Daoy (cell line): Measurements from ENCODE around the gene TBC1D22A. TPM values are rescaled to one million over a fixed set of nuclear protein-coding genes. Genes with fewer than 3 reads are reported as not detected.
A peak's percentile ranks its signal among the peaks of the same experiment; 100 is the strongest.

Source experiments
- DNase-seq: peaks from one replicate; pipeline ENCODE4 v3.0.0-alpha.2; 2015; ENCODE audit warnings: low read depth
- total RNA-seq: library from RNA; depleted of rRNA; stranded (reverse); fragments of >200 nt; shearing (Covaris generic); gene quantifications from 2 replicates; pipeline ENCODE4 v1.2.3, GENCODE V29; 2014

TBC1D22A gene
- total RNA-seq, 1 experiment from 2014 or later: 8.7 TPM

DNA sequence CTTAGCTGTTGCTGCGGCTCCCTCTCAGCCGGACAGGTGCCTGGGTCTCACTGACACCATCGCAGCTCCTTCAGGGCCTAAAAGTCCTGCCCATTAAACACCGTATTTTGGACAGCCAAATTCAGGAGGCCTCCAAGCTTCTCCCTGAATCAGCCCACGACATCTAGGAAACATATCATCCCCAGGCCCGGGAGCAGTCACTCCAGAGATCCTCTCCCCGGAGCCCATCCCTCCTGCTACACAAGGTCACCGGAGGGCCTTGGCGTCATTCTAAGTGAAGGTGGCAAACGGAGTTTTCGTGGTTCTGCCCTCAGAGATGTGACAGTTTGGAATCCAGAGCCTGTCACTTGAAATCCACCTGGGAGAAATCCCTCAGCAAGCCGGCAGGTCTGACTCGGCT lies 232.5 kb downstream of the TBC1D22A start:
- no peak for DNase-seq

DNA sequence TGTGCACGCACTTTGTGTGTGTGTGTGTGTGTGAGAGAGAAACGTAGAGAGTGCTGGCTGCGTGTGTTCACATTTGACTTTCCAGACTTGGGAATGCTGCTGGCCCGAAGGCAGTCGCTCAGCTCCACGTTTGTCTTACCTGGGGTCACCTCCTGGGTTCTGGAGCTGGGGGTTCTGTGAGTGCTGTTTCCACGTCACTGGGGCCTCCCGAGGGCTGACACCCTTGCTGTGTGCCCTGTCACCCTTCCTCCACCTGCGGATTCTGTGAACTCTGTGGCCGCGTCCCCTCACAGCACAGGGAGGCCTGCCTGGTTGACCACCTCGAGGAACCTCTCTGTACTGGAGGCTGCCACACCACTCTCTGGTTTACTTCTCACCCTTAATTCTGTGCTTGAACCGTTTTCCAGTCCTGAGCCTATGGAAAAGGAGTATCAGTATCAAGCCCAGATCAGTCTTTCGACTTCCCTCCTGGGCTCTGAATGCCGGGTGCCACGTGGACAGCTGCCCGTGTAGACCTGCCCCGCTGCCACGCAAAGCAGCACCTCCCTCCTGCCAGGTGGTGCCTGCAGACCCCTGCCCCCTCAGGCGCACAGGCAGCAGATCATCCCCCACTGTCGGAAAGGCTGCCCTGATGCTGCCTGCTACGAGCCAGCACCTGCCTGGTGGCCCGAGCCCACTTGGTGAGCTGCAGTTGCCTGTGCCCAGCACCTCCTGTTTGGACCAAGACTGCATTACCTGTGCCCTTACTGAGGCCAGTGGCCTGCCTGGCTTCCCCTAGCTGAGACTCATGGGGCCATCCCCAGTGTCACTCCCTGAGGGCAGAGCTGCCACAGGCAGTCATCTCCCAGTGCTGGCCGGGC lies 233.3 kb downstream of the TBC1D22A start:
- DNase-seq: no peak

DNA sequence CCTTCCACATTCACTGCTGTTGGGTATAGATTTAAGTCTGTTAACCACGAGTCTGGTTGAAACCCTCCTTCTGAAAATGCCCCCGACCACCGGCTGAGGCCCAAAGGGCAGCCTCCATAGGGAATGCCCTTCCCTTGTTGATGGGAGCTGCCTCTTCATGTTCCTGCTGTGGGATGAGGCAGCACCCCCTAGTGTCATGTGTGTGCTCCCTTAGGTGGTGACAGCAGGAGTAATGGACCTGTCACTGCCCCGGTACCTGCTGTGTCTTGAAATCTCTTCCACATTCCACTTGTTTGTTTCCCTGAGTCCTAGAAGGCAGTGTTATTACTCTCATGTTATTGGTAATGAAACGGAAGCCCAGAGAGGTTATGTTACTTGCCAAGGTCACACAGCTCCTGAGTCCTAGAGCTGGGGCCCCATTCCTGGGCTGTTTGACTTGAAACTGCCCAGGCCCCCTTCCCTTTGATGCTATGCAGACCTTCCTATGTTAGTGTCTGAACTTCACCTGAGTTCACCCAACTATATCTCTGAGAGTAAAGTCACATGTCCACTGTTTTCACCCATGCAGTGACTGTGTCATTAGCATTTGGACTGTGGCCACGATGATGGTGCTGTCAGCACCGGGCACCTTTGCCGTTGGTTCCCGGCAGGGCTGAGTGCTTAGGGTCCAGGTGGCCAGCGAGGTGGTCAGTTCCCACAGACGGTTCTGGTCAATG lies 234.3 kb downstream of the TBC1D22A start:
- no peak for DNase-seq

DNA sequence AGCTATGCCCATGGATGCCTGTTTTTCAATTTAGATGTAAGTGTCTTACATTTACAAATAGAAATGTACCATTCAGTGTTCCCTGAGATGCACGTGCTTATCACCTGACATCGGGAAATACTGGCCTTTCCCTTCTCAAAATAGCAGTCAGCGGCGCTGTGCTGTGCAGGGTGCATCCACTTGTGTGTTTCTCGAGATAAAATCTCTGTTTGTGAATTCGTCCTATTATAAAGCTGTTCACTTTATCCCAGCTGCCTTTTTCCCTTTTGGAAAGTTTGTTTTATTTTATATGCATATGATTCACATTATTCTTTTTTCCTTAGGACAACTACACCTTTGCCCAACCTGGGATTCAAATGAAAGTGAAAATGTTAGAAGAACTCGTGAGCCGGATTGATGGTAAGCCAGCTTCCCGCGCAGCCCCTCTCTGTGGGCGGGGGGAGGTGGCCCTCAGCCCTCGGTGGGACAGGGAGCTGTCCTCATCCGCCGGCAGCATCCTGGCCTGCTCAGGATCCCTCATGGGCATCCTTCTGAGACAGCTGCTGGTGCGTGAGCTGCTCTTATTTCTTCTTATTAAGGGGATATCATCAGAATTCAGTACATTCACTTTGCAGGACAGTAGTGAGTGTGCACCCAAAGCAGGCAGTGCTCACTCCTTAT lies 235.0 kb downstream of the TBC1D22A start:
- DNase-seq: no peak

DNA sequence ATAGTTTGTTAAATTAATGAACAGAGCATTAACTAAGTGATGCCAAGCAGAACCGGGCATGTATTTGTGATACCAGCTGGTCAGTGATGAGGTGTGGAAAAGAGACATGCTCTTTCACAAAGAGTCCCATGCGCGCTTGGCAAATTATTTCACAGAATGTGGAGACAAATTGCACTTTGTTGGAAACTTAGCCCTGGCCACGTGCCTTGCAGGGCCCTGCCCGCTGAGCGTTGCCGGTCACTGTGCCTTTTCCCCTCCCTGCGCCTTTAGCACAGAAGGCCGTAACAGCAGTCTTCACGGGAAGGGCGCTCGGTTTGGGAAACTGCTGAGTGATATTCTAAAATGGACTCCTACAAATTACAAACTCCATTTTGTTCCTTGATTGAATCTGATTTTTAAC lies 235.9 kb downstream of the TBC1D22A start:
- DNase-seq: no peak

DNA sequence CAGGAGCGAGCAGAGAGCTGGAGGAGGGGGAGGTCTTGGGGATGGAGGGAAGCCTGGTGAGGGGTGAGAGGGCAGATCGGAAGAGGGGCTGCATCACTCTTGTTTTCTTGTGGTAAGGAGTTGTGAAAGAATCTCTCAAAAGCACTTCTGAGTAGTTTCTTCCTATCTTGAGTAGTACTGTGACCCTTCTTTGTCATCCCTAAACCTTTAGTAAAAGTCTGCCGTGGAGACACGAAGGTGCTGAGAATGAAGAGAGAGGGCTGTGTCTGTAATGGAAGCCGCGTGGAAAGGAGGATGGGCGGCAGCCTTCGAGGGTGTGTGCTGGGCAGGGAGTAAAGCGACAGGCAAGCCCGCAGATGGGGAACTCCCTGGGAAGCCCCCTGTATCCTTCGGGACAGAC lies 237.8 kb downstream of the TBC1D22A start:
- no peak for DNase-seq

DNA sequence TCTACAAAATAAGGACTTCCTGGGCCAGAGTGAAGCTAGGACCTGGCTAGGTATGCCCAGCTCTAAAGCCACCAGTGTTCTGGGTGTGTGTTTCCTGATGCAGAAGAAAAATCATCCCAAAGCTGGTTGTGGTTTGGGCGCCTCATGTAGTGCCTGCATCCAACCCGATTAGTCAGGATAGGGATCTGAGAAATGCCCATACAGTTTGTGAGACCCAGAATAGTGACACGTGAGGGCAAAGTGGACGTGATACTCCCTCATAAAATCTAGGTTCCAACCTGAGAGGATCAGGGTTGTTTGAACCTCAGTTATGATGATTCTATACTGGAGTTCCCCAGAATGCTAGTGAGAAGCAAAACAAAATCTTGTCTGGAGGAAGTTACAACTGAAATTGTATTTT lies 238.4 kb downstream of the TBC1D22A start:
- no peak for DNase-seq

DNA sequence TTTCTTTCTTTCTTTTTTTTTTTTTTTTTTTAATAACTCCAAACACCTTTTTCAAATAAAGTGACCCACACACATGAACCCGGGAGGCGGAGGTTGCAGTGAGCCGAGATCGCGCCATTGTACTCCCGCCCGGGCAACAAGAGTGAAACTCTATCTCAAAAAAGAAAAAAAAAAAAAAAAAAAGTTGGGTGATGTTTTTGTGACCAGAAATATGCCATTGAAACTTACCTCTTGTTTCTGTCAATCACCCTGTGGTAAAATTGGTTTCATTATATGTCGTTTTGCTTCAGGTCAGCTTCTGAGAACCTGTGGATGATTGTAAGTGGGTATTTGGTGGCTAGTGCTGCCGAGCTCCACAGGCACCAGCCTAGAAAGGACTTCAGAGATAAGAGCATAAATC lies 238.8 kb downstream of the TBC1D22A start:
- no peak for DNase-seq

DNA sequence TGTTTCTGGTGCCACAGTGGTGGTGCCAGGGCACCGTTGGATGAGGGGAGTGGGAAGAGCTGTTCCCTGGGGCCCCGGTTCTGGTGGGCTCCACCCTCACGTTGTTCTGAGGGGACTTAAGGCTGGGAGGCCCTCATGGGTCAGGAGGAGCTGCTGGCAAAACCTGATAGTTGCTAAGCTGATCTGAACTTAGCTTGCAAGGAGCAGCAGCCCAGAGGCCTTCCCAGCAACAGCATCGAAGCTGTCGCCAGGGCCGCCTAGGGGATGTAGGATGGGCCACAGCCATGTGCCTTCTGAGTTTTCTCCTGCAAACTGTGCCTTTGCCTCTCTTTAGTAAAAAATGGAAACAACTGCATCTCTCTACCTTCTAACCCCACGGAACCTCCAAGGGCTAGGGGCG lies 240.2 kb downstream of the TBC1D22A start:
- no peak for DNase-seq

DNA sequence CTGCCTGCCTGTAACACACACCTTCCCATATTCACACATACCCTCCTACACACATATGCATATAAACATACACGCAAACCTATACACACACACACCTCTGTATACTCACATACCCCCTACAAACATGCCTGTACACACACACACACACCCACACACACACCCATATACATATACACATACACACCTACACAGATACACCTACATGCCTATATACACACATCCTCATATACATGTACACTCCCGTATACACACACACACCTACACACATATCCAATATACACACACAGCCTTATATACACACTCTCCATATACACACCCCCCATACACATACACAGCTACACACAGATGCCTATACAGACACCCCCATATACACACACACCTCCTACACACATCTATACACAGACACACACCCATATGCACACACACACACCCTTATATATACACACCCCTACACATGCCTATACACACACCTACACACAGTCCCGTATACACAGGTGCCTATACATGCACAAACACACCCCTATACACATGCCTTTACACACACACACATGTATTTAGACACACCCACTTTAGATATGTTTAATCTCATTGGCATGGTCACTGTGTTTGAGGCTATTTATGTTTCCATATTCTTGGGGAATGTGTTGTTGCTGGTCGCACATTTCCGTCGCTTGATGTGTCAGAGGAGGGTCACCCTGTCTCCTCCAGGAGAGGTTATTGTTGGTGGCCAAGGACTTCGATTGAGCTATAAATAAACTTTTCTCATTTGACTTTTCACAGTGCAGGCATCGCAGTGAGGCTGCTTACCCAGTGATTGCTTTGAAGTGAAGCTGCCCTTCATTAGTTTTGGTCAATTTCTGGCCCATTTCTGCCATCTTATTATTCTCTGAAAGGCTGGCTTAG lies 243.3 kb downstream of the TBC1D22A start:
- DNase-seq: no peak

DNA sequence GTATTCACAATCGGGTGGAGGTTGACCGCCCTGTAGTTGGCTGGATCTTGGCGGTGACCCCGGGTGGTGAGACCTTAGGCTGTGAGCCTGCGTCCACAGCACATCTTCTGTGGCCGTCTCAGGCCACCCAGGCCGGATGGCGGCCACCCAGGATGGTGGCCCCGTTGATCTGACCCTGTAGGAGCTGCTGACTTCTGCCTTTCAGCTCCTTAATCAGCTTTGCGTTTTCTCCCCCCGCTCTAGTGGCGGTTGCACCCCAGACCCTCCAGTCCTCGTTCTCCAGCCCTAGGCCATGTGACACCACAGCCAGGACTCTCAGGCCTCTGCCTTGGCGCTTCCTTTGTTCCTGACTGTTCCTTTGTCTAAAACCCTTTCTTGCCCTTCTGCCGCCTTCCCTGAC lies 244.0 kb downstream of the TBC1D22A start:
- no peak for DNase-seq

DNA sequence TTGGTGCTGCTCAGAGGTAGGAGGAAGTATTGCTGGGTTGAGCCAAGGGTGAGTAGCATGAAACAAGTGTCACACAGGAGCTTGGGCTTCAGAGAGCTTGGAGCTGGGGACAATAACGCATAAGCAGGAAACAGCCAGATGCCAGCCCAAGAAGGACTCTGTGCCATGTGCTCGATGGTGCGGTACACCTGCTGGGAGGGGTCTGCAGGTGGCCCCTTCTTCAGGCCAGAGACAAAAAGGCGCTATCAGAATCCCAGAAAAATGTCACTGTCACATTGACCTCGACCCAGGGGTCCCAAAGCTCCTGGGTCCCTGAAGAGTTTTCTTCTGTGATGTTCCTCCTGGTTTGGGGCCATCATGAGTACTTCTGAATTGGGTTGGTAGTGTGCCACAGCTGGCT lies 244.4 kb downstream of the TBC1D22A start:
- no peak for DNase-seq

DNA sequence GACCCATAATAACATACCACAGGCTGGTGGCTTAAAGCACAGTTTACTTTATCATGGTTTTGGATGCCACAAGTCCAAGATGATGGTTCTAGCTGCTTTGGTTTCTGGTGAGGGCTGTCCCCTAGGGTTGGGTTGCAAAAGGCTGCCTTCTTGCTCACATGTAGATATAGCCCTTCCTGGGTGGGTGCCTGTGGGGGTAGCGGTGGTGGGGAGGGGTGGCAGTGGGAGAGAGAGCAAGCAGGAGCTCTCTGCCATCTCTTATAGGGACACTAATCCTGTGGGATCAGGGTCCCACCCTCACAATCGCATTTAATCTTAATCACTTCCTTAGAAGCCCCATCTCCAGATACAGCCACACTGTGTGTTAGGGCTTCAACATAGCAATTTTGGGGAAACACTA lies 245.0 kb downstream of the TBC1D22A start:
- DNase-seq: no peak

DNA sequence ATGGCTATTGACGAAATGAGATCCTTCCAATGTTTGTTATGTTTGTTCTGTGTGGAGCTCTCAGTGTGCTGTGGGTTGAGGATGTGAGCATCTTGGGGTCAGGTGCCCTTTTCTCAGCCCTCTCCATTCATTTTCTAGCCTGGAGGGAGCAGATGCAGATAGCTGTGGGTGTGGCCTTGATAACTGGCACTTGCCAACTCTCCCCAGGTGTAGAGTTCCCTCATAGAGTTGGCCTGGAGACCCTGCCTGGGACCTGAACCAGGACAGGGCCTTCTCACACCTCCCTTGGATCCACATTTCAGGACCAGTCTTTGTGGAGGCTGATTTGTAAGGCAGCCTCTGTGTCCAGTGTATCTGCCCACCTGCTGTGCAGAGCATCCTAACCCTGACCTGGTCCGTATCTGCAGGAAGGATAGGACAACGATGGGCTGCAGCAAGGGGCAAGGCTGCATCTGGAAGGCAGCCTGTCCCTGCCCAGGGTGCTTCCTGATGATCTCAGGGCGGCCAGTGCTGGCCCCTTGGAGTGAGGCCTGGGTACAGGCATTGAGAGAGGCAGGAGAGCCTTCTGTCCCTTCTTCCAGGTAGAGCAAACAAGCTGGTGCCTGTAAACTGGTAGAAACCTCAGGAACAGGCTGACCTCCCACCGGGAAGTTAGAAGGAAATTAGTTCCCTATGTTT lies 245.9 kb downstream of the TBC1D22A start:
- DNase-seq: no peak

DNA sequence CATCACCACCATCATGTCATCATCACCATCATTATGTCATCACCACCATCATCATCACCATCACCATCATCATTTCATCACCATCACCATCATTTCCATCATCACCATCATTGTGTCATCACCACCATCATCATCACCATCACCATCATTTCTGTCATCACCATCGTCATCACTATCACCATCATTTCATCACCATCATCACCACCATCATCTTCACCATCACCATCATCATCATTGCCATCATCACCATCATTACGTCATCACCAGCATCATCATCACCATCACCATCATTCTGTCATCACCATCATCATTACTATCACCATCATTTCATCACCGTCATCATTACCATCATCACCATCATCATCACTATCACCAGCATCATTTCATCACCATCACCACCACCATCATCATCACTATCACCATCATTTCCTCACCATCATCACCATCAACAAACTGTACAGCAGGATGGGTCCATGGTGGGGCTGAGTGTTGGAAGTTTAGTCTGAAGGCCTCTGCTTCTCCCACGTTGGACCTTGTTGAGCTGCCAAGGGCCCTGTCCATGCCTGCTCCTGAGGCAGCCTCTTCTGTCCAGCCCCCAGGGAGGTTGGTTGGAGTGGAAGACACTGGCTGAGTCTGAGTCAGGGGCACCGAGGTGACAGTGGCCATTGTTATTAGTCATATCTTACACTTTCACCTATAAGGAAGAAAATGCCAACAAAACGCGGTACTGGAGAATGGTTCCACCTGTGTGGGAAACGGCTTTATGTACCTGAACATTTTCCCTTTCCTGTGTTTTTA lies 247.1 kb downstream of the TBC1D22A start:
- no peak for DNase-seq

DNA sequence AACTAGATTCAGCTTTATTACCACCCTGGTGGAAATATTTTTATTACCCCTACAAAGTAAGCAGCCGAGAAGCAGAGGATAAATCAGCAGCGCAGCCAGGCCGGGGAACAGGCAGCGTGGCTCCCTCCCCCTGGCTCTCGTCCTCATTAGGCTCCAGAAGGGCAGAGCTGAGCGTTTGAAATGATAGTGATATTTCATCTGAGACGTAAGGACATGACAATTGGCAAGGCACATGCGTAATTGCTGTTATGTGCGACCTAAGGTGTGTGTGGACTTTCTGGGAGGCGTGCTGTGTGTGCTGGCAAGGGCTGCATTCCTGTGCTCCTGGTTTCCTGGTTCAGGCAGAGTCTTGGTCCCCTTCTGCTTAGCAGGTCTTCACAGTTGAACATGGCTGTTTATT lies 247.8 kb downstream of the TBC1D22A start:
- no peak for DNase-seq

DNA sequence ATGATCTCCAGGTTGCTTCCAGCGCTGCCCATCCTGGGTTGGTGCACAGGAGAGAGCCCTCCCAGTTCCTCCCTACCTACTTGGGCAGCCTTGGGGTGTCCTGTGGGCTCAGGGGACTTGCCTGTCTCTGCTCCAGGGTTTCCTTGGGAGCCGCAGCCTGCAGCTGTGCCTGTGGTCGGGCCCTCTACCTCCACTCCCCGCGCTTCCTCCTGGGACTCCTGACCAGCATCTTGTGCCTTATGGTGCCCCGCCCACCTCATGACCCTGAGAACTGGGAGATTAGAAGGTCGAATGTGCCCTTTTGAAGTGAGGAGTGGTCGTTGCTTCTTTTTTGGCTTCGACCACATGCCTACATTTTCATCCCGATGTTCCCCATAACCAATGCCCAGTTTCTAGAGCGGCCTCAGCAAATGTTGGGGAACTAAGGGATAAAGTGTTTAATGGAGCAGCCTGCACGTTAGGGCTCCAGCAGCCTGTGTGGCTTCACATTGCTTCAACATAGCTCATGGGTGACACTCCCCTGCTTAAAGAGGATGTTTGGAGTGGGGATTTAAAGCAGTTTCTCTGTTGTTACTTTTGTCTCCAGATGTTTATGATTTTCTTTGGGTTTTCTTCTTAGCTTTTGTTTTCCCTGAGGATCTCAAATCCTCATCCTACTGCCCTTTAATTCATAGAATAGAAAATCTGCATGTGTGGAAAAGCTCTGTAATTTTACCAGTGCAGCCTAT lies 248.8 kb downstream of the TBC1D22A start:
- DNase-seq: no peak

DNA sequence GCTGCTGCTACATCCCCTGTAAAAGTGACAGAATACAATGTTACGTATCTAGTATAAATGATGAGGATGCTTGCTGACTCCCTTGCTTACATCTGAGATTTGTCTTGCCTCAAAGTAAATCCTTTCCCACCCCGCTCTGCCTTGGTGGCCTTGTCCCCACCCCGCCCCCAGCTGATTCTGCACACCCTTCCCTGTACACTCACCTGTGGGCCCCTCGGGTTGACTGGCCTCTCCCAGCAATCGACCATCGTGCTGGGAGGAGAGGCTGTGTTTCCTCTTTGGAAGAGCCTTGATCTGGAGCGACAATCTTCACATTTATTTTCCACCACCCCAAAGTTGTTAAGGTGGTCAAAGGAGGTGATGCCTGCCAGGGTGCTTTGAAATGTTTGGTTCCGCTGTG lies 249.4 kb downstream of the TBC1D22A start:
- DNase-seq: no peak

DNA sequence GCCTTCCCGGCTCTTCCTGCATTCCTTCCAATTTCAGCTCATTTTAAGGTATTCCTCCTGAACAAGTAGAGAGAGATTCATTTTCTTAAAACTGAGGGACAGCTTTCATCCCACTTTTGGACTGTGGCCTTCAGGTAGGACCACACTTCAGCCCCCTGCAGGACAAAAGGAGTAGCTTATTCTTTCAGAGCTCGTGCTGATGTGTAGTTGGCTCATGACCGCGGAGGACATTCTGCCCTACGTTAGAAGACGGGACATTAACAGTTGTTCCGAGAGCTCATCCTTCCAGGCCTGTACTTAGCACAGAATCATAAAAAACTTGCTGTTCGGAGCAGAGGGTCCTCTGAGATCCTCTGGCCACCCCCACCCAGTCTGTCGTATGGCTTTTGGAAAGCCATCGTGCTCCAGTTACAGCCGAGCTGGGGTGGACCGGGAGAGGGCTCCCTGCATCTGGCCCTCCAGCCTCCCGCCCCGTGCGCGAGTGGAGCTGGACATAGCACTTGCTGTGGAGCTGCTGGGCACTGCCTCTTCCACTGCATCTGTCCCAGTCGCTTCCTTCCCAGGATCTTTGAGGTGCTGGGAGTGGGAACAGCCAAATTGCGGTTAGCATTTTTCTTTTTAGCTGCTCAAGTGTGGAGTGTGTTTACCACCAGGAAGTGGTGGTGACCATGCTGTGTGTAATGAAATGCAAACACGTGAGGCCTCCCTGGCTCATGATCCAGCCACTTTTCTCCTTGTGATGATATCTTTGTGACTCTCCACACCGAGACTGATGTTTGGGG lies 250.3 kb downstream of the TBC1D22A start:
- peak; percentile 79 for DNase-seq
